WERI-Rb-1 (cell line): ENCODE results near the gene SLC47A1.

Experiments
- DNase-seq: peaks from one replicate; pipeline ENCODE4 v3.0.0-alpha.2; 2020
- H3K27ac ChIP-seq: fragments of 250-450 bp; sonication (Bioruptor Pico); 2 replicates; pipeline ENCODE4 v1.5.1; 2020; ENCODE audit warnings: mild to moderate bottlenecking, moderate library complexity
- H3K27me3 ChIP-seq: fragments of 250-450 bp; sonication (Bioruptor Pico); 2 replicates; pipeline ENCODE4 v1.5.1; 2021; ENCODE audit warnings: mild to moderate bottlenecking, low read depth, moderate library complexity; ENCODE audit not compliant: insufficient read depth, severe bottlenecking
- H3K36me3 ChIP-seq: fragments of 250-450 bp; sonication (Bioruptor Pico); 2 replicates; pipeline ENCODE4 v1.5.1; 2020; ENCODE audit warnings: mild to moderate bottlenecking, moderate library complexity
- H3K4me3 ChIP-seq: 2 replicates; pipeline ENCODE4 v1.5.1; 2011; ENCODE audit warnings: low read depth, mild to moderate bottlenecking, control low read depth, low read length
- H3K9me3 ChIP-seq: fragments of 250-450 bp; sonication (Bioruptor Pico); 2 replicates; pipeline ENCODE4 v1.5.1; 2021; ENCODE audit warnings: mild to moderate bottlenecking, moderate library complexity; ENCODE audit not compliant: severe bottlenecking
- TF ChIP-seq, protein P1 (sequence below): IDR thresholded peaks from 2 replicates; pipeline ENCODE4 v1.5.1; 2011; ENCODE audit warnings: low read depth, mild to moderate bottlenecking, control low read depth, inconsistent platforms, low read length

The SLC47A1 gene

DNA sequence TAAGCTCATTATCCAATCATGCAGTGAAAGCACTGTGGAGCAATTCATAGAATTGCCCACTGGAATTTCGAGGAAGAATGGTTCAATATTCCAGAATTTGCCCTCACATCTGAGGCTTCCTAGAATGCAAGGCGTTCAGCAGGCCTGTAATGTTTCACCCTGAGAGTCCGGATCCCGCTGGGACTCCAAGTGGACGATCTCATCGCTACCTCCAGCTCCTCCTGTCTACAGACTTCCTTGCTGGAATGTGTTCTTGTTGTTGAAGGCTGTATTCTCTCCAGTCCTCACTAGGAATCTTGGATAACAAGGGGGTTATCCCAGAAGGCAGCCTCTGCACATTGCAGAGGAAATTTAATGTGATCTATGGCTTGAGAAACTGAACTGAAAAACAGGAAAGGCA lies 7.8 kb downstream of the SLC47A1 start:
- DNase-seq: no peak
- H3K4me3 ChIP-seq: no peak overlapping the region

DNA sequence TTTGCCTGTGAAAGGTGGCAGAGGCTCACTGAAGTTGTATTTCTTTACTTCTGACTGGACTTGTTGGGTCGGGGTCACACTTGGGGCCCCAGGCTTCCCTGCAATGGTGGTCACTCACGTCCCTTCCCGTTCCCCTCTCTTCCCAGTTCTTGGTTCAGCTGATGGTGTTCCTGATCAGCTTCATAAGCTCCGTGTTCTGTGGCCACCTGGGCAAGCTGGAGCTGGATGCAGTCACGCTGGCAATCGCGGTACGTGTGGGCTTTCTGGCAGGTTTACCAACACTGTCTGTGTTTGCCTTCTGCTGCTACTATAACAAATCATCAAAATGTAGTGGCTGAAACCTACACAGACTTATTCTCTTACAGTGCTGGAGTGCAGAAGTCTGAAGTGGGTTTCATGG lies 8.6 kb downstream of the SLC47A1 start:
- H3K9me3 ChIP-seq: no peaks in the 10 kb centered on the region
- no peaks in the 10 kb centered on the region for H3K36me3 ChIP-seq
- no peak for DNase-seq
- H3K27ac ChIP-seq: no peak overlapping the region
- TF ChIP-seq, protein P1, sequence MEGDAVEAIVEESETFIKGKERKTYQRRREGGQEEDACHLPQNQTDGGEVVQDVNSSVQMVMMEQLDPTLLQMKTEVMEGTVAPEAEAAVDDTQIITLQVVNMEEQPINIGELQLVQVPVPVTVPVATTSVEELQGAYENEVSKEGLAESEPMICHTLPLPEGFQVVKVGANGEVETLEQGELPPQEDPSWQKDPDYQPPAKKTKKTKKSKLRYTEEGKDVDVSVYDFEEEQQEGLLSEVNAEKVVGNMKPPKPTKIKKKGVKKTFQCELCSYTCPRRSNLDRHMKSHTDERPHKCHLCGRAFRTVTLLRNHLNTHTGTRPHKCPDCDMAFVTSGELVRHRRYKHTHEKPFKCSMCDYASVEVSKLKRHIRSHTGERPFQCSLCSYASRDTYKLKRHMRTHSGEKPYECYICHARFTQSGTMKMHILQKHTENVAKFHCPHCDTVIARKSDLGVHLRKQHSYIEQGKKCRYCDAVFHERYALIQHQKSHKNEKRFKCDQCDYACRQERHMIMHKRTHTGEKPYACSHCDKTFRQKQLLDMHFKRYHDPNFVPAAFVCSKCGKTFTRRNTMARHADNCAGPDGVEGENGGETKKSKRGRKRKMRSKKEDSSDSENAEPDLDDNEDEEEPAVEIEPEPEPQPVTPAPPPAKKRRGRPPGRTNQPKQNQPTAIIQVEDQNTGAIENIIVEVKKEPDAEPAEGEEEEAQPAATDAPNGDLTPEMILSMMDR: no peak
- H3K27me3 ChIP-seq: no peaks in the 10 kb centered on the region
- H3K4me3 ChIP-seq: no peak overlapping the region

More for the DNA sequence above, 7.8 kb downstream of the SLC47A1 start:
- H3K27me3 ChIP-seq: no peaks in the 10 kb centered on the region
- H3K36me3 ChIP-seq: no peaks in the 10 kb centered on the region
- no peaks in the 10 kb centered on the region for H3K9me3 ChIP-seq
- no peak overlapping the region for H3K27ac ChIP-seq
- TF ChIP-seq, protein P1: no peak

GRCh38 chr17:19544366-19544765 lies 10.7 kb downstream of the SLC47A1 start:
- H3K27ac ChIP-seq: no peak overlapping the region
- H3K36me3 ChIP-seq: no peaks in the 10 kb centered on the region
- no peaks in the 10 kb centered on the region for H3K27me3 ChIP-seq
- H3K9me3 ChIP-seq: no peaks in the 10 kb centered on the region
- no peak for DNase-seq
- no peak overlapping the region for H3K4me3 ChIP-seq
- TF ChIP-seq, protein P1: no peak

- DNase-seq: no peak
- TF ChIP-seq, protein P1: peak; percentile 24; the same call in 1 of the 2 replicates
These were observed 12.8 kb downstream of the SLC47A1 start for GRCh38 chr17:19546289-19547065.

GRCh38 chr17:19549746-19550623 lies 16.3 kb downstream of the SLC47A1 start:
- H3K9me3 ChIP-seq: no peaks in the 10 kb centered on the region
- H3K27ac ChIP-seq: no peak overlapping the region
- DNase-seq: no peak
- no peak overlapping the region for H3K4me3 ChIP-seq
- no peaks in the 10 kb centered on the region for H3K27me3 ChIP-seq
- H3K36me3 ChIP-seq: no peaks in the 10 kb centered on the region
- TF ChIP-seq, protein P1: no peak

More at GRCh38 chr17:19546289-19547065, 12.8 kb downstream of the SLC47A1 start:
- Histone ChIP-seq H3K27me3 (no peaks in the 10 kb centered on the region), H3K27ac (no peak overlapping the region), H3K36me3 (no peaks in the 10 kb centered on the region), H3K4me3 (no peak overlapping the region), H3K9me3 (no peaks in the 10 kb centered on the region)
